DOHH2 (cell line): ENCODE data around the gene PKP4.

Experiments
- CTCF ChIP-seq: fragments of 200-600 bp; sonication (generic); IDR thresholded peaks from one replicate; pipeline ENCODE4 v1.5.1; 2014; ENCODE audit warnings: antibody characterized with exemption, mild to moderate bottlenecking, low read depth, low read length; ENCODE audit not compliant: poor library complexity, severe bottlenecking
- EZH2phosphoT487 ChIP-seq: fragments of 200-600 bp; sonication (generic); IDR thresholded peaks from 2 replicates; pipeline ENCODE4 v1.6.1; 2017; ENCODE audit warnings: borderline replicate concordance, mild to moderate bottlenecking, antibody characterized with exemption, low read length, moderate library complexity, mixed read lengths

GRCh38 chr2:158481116-158481515, 24.4 kb downstream of the PKP4 start:
- TF ChIP-seq CTCF (no peak), EZH2phosphoT487 (no peak)
